ENCODE results near the gene ARIH2.

Gene ARIH2

DNA sequence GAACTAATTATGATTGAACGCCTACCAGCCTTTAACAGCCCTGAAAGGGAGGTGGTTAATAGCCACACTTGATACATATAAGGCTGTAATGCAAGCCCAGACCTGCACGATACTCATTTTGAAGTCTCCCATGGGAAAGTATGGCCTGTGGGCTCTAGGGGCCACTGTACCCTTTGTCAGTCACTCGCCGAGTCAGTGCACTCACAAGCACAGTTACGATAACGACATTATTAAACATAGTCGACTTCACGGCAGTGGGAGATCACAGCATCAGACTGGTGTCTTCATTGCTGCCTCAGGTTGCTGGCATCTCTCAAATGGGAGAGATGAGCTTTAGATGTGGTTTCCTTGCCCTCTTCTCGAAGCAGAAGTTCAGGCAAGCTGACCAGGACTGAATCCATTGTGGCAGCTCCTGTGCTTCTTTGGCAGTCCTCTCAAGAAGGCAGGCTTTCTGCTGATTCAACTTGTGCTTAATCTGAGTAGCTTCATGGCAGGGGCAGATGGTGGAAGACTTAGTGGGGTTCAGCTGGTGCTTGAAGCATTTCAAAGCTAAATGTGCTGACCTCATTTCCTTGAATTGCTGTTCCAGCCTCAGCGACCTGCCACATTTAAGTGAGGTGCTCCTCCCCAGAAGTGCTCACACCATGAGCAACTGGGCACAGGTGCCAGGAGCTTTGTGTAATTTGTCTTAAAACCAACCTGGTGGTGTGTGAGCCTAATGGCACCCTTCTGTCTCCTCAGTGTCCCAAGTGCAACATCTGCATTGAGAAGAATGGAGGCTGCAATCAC lies 55.6 kb downstream of the ARIH2 start:
- no peak for DNase-seq

DNA sequence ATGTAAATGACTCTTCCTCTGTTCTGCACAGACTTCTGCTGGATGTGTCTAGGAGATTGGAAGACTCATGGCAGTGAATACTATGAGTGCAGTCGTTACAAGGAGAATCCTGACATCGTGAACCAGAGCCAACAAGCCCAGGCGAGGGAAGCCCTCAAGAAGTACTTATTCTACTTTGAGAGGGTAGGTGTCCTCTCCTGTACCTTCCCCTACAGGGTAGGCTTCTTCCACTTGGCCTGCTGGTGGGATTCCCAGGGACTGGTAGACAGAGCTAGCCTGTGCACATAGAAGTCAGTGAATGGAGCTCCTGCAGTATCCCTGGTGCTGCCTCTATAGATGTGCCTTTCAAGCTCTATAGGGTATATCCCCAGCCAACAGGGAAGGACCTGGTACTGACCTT lies 60.8 kb downstream of the ARIH2 start:
- DNase-seq = no peak

DNA sequence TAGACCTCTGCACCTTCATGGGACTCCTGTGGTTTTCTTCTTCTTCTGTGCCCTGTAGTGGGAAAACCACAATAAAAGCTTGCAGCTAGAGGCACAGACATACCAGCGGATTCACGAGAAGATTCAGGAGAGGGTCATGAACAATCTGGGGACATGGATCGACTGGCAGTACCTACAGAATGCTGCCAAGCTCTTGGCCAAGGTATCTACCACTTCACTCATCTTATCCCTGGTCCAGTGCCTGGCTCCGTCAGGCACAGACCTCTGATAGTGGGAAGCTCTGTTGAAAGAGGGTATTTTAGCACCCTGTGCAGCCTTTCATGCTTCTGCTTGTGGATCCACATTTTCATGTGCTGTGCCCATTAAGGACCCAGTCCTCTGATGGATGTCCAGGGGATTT lies 61.7 kb downstream of the ARIH2 start:
- no peak for DNase-seq

DNA sequence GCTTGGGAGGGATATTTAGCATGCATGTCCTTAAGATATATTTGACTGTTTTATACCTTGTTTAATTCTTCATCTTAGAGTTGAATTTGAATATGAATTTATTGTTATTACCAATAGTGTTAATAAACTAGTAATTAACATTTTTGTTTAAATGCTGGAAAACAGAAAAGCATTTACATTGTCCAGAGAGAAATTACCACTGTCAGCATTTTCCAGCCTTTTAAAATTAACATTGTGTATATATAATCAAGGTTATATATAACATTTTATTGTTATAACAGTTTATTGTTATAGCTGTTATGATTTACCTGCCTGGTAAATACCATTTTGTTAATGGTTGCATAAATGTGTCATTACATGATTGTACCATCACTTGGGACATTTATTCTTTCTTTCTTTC lies 63.4 kb downstream of the ARIH2 start:
- DNase-seq = no peak

DNA sequence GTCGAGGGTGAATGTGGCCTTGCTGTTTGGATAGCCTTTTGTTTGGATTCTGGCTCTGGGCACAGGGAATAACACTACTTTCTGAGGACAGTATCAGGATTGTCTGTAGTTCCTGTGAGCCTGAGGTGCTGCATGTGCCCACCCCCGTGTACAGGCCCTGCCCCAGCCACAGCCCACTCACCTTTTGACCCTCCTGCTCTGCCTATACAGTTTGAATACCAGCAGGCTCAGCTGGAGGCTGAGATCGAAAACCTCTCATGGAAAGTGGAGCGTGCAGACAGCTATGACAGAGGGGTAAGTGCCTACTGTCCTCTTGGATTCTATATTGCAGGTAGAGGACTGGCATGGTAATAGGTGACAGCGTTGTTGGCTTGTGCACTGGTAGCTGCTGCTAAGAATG lies 64.0 kb downstream of the ARIH2 start:
- no peak for DNase-seq

DNA sequence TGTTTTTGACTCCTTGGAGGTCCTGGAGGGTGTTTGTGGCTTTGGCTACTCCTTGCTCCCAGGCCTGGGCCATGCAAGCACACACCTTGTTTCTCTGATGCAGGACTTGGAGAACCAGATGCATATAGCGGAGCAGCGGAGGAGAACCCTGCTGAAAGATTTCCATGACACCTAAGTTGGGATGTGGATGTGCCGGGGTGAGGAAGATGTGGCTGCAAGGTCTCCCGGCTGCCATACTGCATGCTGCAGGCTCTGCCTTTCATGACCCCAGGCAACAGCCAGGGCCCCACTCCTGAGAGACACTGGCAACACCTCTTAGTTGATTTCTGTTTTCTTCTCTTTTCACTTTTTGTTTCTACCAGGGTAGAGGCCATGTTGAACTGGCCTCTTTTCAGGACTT lies 64.5 kb downstream of the ARIH2 start:
- DNase-seq = no peak

DNA sequence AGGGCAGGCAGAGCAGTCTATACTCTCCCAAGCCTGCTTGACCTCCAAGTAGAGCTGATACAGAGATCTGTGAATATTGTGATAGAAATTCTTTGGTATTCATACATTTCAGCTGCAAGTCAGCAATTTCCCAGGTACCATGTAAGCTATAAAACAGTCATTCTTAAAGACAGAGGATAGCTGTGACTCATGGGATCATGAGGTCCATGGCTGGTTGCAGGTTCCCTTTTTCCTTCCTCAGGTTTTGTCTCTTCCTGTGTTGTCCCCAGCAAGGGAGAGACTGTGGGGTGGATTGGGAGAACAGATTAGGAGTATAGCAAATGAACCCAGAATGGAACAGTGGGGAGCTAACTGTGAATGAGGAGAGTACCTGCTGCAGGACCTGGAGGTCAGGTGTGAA lies 66.0 kb downstream of the ARIH2 start:
- no peak for DNase-seq

DNA sequence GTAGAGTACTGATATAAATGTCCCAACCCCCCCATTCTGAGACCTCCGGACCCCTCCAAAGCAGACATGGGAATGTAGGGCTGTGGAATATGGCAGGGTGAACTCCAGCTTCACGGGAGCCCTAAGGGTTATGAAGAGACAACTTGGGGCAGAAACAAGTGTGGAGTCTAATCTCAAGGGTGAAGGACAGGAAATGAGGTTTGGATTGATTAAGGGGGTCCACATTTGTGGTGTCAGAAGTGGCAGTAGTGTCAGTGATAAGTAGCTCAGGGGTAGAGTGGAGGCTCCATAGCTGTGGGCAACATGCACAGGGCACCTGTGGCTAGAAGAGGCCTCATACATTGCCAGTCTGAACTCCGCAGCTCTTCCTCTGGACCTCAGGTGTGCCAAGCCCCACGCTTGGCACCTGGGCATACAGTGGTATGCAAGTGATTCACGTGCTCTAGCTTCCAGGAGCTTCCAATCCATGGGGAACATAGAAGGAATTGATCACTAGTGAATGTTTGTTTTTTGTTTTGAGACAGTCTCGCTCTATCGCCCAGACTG lies 67.3 kb downstream of the ARIH2 start:
- DNase-seq = no peak

DNA sequence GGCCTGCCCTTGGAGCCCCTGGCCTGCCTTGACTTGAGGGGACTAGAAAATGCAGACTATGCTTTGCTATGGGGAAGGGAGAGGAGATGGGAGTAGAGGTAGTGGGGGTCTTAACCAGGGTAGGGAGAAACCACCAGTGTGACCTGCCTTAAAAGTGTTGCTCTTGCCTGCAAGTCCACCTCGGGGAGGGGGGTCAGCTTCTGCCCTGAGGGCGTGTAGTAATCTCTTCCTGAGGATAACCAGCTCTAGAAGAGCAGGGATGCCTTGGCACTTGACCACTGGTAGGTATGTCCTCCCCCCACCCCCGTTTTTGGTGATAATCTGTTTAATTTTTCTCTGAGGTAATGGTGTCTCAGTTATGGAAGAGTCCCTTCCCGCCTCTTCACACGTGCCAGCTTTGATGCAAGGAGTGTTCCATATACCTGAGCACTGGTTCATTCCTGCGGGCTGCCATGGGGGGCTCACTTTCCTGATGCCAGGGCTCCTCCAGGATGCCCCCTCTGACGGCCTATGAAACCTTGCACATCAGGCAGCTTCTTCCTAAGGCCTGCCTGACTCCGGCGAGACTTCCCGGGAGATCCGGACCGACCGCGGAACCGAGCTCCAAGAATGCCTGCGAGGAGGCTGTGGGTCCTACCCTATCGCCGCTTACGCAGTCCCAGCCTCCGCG lies 70.6 kb downstream of the ARIH2 start:
- DNase-seq = no peak

DNA sequence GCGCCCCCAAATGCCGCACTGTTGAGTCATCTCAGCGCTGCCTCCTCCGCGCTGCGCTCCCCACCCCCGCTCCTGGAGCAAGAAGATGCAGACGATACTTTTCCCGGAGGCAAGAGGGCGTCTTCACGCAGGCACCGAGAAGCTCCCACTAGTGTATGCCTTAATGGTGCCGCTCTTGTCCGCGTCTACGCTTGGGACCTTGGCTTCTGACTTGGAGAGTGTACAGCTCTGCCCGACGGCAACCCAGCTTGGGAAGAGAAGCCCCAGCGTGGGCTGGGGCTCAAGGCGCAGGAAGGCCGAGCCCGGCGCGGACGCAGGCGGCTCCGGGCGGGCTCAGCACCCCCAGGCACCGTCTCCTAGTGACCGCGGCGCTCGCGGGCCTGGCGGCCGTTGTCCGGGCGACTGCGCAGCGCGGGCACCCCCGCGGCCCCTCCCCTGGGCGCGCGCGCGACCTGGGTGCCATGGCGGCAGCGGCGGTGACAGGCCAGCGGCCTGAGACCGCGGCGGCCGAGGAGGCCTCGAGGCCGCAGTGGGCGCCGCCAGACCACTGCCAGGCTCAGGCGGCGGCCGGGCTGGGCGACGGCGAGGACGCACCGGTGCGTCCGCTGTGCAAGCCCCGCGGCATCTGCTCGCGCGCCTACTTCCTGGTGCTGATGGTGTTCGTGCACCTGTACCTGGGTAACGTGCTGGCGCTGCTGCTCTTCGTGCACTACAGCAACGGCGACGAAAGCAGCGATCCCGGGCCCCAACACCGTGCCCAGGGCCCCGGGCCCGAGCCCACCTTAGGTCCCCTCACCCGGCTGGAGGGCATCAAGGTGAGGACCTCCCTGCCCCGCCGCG lies 71.4 kb downstream of the ARIH2 start, which contains the start of gene P4HTM:
P4HTM (plus strand) TSS at position 446 of the 840 bp plus-strand sequence; CDS start at position 462, 16 bp downstream.
- DNase-seq = peak; percentile 89

DNA sequence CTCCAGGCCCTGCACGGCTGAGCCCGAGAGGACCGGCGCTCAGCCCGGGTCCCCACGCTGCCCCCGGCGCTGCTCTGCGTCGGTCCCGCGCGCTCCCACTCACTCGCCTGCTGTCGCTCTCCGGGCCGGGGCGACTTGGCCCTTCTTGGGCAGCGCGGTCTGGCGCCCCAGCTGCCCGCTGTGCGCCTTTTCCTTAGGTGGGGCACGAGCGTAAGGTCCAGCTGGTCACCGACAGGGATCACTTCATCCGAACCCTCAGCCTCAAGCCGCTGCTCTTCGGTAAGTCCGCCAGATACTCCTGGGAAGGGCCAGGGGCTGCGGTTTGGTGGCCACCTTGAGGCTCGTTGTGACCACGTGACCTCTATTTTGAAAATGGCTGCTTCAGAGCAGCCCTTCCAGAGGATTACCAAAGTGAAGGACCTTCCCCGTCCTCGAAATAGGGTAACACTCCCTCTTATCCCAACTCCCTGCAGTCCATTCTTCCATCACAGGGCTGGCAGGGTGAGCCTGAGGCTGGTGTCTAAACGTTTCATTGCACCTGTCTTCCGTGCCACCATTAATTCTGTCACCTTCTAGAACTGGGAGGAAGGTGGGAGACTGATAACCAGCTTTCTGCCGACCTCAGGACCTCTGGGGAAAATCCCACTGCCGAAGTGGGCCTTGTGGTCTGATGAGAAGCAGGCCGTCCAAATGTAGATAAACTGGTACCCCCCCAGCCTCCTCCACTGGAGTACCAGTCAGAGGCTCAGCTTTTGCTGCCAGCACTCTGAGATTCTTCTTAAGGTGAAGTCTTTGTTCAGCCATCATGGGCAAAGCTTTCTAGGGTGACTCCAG lies 72.2 kb downstream of the ARIH2 start:
- DNase-seq = peak; percentile 32

DNA sequence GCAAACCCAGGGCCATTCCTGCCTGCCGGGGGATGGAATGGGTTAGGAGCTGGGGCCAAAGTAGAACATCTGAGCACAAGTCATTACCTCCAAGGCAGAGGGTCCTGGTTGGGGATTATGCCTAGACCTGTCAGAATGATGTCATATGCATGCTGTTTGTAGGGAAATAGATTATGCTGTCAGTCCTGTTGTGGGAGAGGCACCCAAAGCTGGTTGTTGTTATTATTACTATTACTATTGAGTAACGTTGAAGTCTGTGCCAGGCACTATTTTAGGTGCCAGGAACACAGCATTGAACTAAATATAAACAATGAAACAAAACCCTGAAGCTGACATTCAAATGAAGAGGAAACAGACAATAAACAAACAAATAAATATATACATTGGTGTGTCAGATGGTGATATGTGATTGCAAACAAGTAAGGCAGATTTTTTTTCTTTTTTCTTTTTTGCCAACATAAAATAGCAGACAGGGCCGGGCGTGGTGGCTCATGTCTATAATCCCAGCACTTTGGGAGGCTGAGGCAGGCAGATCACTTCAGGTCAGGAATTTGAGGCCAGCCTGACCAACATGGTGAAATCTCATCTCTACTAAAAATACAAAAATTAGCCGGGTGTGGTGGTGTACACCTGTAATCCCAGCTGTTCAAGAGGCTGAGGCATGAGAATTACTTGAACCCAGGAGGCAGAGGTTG lies 73.4 kb downstream of the ARIH2 start:
- DNase-seq = no peak

DNA sequence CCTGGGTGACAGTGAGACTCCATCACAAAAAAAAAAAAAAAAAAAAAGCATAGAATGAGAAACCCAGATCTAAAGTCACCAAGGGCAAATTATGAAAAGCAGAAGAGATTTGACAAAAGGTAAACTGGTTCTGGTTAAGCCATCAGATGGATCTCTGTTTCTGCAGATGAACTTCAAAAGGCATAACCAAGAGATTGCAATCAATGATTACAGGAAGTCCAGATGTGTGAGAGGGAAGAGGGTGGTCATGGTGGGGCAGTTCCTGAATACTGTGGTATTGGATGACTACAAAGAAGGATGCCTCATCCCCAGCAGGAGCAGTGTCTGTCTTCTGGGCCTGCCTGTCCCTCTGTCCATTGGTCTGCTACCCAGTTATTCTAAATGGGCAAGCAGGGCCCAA lies 75.2 kb downstream of the ARIH2 start:
- no peak for DNase-seq

DNA sequence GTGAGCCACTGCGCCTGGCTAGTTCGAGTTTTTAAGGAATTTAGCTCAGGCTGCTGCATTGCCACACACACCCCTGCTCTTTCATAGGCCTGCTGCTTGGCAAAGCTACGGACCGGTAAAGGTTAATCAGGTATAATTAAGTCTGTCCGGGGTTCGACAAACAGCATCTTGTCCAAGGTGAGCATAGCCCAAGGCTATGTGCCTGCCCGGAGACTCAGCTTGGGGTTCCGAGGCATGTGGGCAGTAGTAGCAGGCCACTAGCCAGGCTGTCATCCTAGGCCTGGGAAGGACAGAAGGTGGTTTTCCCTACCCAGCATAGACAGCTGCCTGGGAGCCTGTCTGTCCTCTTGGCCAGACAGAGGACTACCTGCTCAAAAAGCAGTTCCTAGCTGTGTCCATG lies 78.0 kb downstream of the ARIH2 start:
- no peak for DNase-seq

DNA sequence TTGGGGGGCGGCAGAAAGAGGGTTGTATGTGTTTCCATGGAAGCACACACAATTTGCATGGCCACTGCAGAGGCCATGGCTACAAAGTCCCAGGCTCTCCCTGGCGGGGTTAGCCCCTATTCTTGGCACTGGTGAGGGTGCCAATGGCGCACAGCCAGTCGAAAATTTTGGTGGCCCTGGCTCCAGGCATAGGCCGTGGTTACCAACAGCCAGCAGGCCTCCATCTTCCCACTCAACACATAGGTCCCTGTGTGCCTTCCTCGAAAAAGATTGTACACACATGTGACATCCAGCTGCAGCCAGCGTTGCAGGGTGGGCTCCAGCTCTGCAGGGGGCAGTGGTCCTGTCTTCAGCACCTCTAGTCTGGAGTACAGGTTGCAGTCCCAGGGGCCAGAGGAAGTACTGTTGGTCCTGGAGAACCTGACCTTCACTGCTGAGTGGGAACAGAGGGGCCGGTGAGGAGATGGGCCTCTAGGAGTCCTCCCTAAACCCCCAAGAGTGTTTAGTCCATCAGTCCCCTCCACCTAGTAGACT lies 78.5 kb downstream of the ARIH2 start:
- DNase-seq = no peak

DNA sequence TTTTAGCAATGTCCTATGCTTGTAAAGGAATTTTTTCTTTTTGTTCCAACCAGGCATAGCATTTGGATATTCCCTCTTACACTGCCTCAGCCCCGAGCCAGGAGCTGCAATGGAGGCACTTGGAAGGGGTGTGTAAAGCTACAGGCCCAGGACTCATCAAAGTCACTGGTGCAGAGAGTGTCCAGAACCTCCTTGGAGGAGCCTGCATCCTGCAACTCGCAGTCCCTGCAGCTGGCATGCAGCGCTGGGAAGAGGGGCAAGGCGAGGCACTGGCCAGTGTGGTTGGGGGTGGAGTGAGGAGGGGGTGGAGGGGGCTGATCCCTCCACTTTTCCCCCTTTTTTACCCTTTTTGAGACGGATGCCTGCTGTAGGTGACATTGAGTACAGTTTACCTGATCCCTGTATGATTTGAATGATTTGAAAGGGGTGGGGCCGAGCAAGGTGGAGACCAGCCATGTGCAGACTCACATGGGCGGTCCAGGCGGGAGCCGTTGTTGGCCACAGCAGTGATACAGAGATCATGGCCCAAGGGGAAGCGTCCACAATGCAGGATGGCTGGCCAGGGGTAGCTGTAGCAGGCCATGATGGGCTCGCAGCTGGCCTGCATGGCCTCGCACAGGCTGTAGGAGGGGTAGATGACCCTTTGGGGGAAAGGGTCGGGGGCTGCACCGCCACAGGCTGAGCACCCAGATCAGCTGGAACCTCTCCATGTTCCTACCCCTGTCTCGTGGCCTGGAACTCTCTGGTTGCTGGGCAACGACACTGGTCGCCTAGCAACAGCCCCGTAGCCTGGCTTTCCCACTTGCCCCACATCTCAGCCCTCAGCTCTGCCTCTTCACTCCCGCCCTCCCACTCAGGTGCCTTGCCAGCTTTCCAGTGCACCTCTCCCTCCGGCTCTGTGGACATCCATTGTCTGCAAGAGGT lies 79.3 kb downstream of the ARIH2 start:
- DNase-seq = no peak

DNA sequence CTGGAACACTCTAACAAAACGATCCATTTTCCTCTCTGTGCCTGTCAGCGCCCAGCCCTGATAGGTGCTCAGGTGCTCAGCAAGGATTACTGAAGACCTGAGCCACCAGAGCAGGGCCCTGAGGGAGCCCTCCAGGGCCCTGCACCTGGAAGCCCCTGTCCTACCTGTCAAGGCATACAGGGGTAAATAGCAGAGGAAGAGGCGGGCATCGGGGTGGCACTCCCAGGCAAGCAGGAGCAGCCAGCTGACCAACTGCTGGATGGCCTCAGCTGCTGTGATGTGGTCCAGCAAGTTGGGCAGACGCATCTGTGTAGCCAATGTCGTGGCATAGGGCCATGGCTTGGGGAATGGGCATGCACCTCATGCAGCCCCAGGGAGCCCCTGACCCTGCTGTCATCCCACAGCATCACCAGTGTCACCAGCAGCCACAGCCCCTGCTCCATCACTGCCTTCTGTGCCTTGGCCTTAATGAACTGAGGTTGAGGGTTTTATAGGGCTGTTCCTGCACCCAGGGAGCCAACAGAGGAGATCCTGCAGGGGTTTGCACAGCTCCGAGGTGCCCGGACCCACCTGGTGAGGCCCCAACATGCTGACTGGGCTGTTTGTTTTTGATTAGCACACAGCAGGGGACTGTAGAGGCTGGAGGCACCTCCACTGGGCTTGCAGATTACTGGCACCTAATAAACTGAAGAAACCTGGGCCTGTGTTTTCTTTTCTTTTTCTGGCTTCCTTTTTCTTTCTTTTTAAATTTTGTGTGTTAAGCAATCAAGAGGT lies 80.6 kb downstream of the ARIH2 start:
- no peak for DNase-seq

DNA sequence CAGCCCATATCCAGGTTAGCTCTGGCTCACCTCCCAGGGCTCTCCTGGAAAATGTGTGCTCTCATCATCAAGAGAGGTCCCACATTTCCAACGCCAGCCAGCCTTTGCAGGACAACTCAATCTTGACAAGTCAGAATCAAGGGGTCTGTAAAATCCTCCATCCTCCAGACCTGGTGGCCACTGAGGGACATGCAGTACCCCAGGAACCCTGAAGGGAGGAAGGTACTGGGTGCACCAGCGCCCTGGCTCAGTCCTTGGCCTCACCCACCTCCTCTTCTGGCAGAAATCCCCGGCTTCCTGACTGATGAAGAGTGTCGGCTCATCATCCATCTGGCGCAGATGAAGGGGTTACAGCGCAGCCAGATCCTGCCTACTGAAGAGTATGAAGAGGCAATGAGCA lies 82.5 kb downstream of the ARIH2 start:
- DNase-seq = no peak
